ENCODE results near the gene CDK10.
"Not testable (repeated sequence)": the region's sequence is repeated elsewhere in the genome, so short reads cannot be mapped to it uniquely, and the experiment has no call there.

Gene CDK10

GRCh38 chr16:89696670-89697128 lies 10.2 kb downstream of the CDK10 start:
- no peak for FAIRE-seq

DNA sequence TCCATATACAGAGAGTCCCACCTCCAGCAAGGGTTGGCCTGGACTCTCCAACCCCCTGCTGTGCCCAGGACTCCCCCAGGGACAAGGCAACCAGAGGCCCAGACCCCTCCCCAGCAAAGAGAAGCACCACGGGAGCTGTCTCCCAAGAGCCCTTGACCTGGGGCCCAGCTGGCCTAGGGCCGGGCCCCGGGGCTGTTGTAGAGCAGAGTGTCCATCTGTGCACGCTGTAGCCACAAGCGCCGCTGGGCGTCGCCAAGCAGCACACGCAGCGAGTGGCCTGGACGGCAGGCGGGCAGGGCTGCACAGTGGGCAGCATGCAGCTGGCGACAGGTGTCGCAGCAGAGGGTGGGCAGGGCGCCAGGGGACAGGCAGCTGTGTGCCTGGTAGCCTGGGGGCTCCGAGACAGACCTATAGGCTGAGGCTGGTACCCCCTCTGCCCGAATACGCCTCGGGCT lies 10.7 kb downstream of the CDK10 start:
- FAIRE-seq, result no peak

DNA sequence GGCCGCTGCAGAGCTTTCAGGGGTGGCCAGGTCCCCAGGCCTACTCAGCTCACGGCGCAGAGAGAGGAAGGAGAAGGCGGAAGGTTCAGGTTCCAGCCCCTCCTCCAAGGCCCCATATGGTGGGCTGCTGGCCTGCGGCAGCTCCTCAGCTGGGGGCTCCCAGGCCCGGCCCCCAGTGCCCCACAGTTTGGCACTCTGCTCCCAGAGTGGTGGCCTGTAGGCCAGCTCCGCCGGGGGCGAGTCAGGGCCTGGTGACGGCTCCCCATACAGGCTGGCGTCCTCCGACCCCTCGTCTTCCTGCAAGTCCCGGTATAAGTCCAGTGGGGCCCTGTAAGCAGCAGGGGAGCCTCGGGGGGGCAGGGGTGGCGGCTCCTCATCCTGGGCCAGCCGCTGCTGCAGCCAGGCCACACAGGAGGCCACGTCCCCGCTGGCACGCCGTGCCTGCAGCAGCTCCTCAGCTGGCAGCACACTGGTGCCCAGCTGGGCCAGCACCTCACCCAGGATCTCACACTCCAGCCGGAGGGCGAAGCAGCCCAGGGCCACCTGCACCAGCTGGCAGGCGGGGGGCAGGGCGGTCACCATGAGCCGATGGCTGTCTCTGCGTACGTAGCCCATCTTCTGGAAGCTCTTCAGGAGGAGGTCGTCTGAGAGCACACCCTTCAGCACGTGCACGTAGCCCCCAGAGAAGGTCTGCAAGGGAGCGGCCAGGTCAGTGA lies 11.3 kb downstream of the CDK10 start:
- no peak for FAIRE-seq

GRCh38 chr16:89698717-89699116 lies 12.2 kb downstream of the CDK10 start:
- FAIRE-seq, result not testable (repeated sequence)

GRCh38 chr16:89699629-89700099 lies 13.2 kb downstream of the CDK10 start:
- FAIRE-seq, result not testable (repeated sequence)

- FAIRE-seq, result peak; percentile 96
These were observed 13.7 kb downstream of the CDK10 start for GRCh38 chr16:89700100-89700648.

DNA sequence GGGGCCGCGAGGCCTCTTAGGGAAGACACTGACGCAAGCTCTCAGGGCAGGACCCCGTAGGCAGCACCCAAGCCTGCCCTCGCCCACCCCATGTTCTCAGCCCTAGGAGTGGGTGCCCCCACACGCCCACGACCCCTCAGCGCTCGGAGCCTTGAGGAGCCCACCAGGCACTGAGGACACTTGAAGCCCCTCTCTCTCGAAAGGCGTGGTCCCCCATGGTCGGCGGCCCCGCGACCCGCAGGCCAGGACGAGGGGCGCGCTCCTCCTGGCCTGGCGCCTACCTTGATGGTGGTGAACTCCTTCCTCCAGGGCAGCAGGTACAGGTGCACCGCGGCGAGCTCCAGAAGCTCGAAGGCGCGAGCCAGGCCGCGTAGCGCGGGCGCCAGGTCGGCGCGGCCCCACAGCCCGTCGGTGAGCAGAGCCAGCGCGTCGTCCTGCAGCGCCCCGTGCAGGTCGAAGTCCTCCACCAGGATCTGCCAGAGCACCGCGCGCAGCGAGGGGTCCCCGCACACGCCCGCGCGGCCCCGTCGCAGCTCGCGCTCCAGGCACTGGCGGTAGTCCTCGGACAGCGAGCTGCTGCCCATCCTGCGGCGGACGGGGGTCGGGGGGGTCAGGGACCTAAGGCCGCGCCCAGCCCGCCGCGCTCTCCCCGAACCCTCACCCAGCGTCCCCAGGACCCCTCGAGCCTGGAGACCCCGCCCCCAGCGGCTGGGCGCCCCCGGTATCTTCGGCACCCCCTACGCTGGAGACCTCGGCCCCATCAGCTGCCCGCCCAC lies 14.3 kb downstream of the CDK10 start:
- FAIRE-seq, result no peak

DNA sequence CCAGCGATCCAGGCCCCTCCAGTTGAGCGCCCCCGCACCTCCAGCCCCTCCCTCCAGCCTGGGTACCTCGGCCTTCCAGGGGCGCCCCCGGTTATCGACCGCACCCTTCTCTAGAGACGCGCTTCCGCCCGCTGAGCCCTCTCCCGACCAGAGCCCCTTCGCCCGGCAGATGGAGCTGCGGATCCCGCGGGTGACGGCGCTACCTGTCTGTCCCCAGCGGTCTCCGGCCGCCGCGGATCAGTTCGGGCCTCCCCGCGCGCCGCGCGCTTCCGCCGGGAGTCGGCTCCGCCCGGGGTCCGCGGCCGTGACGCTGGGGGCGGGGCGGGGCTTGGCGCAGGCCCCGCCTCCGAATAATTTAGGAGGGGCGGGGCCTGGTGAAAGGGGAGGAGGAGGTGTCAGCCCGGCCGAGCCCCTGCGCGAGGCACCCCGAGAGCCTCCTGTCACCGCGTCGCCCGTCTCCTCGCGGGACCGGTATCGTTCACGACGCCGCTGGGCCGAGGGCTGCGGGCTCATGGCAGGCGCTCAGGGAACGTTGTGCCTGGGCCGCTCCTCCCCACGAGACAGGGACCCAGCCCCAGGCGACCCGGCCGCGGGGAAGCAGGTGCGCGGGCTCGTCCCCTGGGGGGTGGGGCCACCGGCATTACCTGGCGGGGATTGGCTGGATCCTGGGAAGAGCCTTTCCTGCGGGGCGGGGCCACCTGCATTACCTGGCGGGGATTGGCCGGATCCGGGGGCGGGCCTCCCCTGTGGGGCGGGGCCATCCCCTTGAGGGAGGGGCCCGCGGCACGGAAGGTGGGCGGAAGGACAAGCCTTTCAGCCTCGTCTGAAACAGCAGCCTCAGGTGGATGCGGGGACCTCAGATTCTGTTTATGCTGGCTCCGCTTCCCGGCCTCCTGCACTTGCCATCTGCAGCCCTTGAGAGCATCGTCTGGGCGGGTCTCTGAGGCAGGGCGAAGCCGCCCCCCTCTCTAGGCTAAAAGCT lies 15.2 kb downstream of the CDK10 start, which contains the start of gene SPATA2L:
Gene SPATA2L, minus strand, starts transcription at position 281 of the 982 bp plus-strand sequence. CDS start 473 bp downstream, outside the sequence.
- FAIRE-seq, result no peak

GRCh38 chr16:89704281-89704680 lies 17.8 kb downstream of the CDK10 start:
- no peak for FAIRE-seq

GRCh38 chr16:89705006-89705405 lies 18.5 kb downstream of the CDK10 start:
- FAIRE-seq, result no peak

- no peak for FAIRE-seq
These were observed 20.2 kb downstream of the CDK10 start for GRCh38 chr16:89706518-89707260.

DNA sequence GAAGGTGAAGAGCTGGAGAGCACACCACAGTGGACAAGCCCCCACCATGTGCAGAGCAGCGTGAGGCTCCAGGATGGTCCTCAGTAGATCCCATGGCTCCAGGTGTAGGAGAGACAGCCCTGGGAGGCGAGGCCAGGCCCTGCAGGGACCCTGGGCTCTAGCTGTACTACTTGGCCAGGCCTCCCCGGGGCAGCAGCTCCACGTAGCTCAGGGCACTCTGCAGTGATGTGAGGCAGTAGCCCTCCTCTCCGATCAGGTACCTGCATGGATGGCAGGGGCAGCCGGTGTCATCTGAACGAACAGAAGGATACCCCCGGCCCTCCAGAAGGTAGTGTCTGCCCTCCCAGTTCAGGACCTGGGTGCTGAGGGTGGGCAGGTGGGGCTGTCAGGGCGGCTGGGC lies 21.2 kb downstream of the CDK10 start:
- no peak for FAIRE-seq

DNA sequence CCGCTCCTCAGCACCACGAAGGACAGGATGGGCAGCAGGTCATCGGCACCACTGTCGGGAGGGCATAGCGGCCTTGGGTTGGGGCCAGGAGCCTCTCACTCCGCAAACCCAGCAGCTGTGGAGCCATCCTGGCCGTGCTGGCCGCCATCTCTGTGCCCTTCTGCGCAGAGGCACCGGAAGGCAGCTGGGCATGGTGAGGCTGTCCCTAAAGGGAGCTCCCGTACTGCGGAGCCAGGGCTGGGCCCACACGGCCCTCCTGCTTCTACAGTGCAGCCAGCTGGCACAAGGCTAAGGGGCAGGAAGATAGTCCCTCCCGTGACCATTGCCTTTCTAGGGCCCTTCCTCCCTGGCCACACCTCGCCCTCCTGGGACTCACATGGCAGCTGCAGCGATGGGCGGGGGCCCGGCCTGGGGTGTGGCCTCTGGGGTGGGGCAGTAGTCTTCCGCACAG lies 22.0 kb downstream of the CDK10 start:
- no peak for FAIRE-seq

DNA sequence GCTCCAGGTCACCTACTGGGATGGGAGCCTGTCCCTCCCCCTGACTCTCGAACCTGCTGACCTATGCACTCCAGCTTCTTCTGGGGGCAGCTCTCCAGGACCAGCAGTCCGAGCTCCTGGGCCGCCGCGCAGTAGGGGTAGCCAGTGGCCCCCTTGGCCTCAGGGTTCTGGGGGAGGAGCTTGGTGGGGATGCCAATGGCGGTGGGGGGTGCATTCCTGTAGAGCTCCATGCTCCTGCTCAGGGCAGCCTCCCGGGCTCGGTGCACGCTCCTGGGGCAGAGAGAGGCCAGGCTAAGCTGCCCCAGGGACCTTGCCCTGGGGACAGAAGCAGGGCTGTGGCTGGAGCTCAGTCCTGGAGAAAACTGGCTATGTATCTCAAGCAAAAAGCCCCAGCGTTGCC lies 22.7 kb downstream of the CDK10 start:
- no peak for FAIRE-seq

- FAIRE-seq, result no peak
These were observed 23.4 kb downstream of the CDK10 start for GRCh38 chr16:89709716-89710432.

DNA sequence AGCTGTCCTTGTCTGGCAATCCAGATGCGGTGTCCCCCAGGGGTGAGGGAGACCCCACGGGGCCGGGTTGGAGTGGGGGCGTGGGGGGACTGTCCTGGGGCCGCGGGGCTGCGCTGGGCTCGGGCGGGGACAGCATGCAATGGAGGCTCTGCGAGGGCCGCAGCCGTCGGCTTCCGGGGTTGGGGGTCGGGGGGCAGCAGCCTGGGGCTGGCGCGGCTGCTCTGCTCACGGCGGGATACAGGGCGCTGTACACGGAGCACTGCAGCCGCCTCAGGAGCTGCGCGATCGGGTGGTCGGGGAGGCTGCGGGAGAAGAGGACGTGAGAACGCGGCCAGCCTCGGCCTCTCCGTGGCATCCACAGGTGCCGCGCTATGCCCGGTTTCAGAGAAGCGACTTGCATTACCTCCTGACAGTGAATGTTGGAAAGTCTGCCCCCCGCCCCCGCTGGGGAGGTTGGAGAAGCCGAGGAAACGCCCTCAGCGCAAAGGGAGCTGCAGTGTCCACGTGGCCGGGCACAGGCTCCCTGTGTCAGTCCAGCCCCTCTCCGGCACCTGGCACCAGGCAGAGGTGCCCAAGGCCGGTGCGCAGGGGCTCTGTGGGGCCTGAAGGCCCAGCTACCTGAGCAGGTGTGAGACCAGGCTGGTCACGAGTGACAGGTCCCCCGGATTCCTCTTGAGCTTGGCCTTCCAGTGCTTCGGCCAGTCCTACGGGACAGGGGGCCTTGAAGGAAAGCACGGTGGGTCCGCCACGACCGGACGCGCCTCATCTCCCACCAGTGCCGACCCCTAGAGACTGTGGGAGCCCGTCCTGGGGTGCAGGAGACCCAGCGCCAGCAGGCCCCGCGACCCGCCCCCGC lies 24.4 kb downstream of the CDK10 start:
- no peak for FAIRE-seq

DNA sequence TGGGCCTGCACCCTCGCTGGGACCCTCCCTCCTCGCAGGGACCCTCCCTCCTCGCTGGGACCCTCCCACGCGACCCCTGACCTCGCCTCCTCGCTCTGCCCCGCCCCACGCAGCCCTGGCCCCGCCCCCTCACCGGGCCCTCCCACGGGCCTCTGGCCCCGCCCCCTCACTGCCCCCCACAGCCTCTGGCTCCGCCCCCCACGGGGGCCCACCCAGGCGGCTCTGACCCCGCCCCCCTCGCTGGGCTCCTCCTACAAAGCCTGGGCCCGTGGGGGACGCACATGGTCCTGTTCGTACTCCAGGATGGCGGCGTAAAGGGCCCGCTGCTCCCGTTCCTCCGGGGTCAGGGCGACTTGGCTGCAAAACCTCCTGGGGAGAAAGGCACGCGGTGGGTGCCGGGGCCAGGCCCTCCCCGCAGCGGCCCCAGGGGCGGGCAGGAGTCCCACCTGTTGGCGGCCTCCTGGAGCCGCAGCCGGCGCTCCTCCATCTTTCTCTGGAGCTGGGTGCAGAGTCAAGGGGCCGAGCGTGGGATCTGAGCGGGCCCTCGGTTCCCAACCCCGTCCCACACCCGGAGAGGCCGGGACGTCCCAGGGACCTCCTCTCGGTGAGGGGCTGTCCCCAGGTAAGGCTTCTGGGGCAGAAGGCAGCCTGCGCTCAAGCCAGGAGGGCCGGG lies 25.2 kb downstream of the CDK10 start:
- FAIRE-seq, result no peak

DNA sequence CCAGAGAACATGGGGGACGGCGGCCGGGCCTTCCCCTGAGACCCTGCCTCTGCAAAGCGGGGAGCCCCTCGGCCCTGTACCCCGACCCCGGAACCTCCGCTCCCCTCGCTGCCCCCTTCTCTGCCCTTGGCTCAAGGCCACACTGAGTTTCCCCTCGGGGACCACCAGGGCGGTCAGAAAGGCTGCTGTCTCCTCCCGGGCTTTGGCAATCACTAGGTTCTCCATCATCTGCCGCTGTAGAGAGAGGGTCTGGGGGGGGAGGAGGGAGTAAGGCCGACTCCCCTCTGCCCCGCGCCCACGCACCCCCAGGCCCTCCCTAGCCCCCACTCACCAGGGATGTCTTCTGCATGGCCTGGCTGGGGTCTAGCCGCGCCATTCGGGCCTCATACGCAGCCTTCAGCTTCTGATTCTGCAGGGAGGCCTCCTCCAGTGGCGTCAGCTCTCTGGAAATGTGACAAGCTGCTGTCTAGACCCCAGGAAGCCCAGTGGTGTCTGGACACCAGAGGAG lies 25.8 kb downstream of the CDK10 start:
- no peak for FAIRE-seq

- FAIRE-seq, result no peak
These were observed 30.0 kb downstream of the CDK10 start for GRCh38 chr16:89716493-89716892.
